OCI-LY1 (cell line): ENCODE data around the gene ACCS.

Experiments used
- H2AFZ ChIP-seq: fragments of 200-600 bp; sonication (generic), shearing (Covaris generic); 2 replicates; pipeline ENCODE4 v1.6.0; 2014; ENCODE audit warnings: antibody characterized with exemption, mild to moderate bottlenecking, low read length
- H3F3A ChIP-seq: fragments of 200-600 bp; sonication (generic), shearing (Covaris generic); 2 replicates; pipeline ENCODE4 v1.6.0; 2014; ENCODE audit warnings: mild to moderate bottlenecking, antibody characterized with exemption, low read length, moderate library complexity; ENCODE audit not compliant: insufficient read depth
- H3K27ac ChIP-seq: fragments of 200-600 bp; sonication (generic); 2 replicates; pipeline ENCODE4 v1.5.1; 2014; ENCODE audit warnings: low read length, mixed run types, mild to moderate bottlenecking, low read depth; ENCODE audit not compliant: poor library complexity, severe bottlenecking
- H3K27me3 ChIP-seq: fragments of 200-600 bp; sonication (generic); 2 replicates; pipeline ENCODE4 v1.6.0; 2014; ENCODE audit warnings: antibody characterized with exemption, mild to moderate bottlenecking, low read length, moderate library complexity; ENCODE audit not compliant: insufficient read depth
- H3K36me3 ChIP-seq: fragments of 200-600 bp; sonication (generic); 2 replicates; pipeline ENCODE4 v1.6.1; 2014; ENCODE audit warnings: mild to moderate bottlenecking, antibody characterized with exemption, low read length, moderate library complexity, mixed read lengths; ENCODE audit not compliant: insufficient read depth
- H3K4me1 ChIP-seq: fragments of 200-600 bp; sonication (generic); 2 replicates; pipeline ENCODE4 v1.5.1; 2014; ENCODE audit warnings: mild to moderate bottlenecking, low read length, moderate library complexity; ENCODE audit not compliant: insufficient read depth, severe bottlenecking
- H3K4me2 ChIP-seq: fragments of 200-600 bp; sonication (generic), shearing (Covaris generic); 2 replicates; pipeline ENCODE4 v1.6.1; 2014; ENCODE audit warnings: low read length
- H3K4me3 ChIP-seq: fragments of 200-600 bp; sonication (generic); 2 replicates; pipeline ENCODE4 v1.5.1; 2014; ENCODE audit warnings: low read length, low read depth, mild to moderate bottlenecking, mixed read lengths; ENCODE audit not compliant: poor library complexity, severe bottlenecking
- H3K79me2 ChIP-seq: fragments of 200-600 bp; shearing (Covaris generic); 2 replicates; pipeline ENCODE4 v1.6.1; 2016; ENCODE audit warnings: mixed run types, low read length, mixed read lengths; ENCODE audit not compliant: insufficient read depth
- H3K9ac ChIP-seq: fragments of 200-600 bp; sonication (generic), shearing (Covaris generic); 2 replicates; pipeline ENCODE4 v1.6.1; 2014; ENCODE audit warnings: mild to moderate bottlenecking, low read length, mixed read lengths
- H3K9me2 ChIP-seq: fragments of 200-600 bp; sonication (generic), shearing (Covaris generic); 2 replicates; pipeline ENCODE4 v1.6.1; 2014; ENCODE audit warnings: low read depth, mild to moderate bottlenecking, low read length, mixed read lengths
- H3K9me3 ChIP-seq: fragments of 200-600 bp; shearing (Covaris generic); 2 replicates; pipeline ENCODE4 v1.6.1; 2014; ENCODE audit warnings: low read length, mixed read lengths
- H4K20me1 ChIP-seq: fragments of 200-600 bp; sonication (generic), shearing (Covaris generic); 2 replicates; pipeline ENCODE4 v1.6.0; 2016; ENCODE audit warnings: mild to moderate bottlenecking, low read length; ENCODE audit not compliant: insufficient read depth
- CTCF ChIP-seq: fragments of 200-600 bp; sonication (generic), shearing (Covaris generic); IDR thresholded peaks from 2 replicates; pipeline ENCODE4 v1.5.1; 2017; ENCODE audit warnings: mild to moderate bottlenecking, antibody characterized with exemption, low read length, moderate library complexity, mixed read lengths
- EZH2 ChIP-seq: fragments of 200-600 bp; sonication (generic), shearing (Covaris generic); IDR thresholded peaks from 2 replicates; pipeline ENCODE4 v1.8.0; 2017; ENCODE audit warnings: borderline replicate concordance, mixed run types, mild to moderate bottlenecking, antibody characterized with exemption, low read length, moderate library complexity, mixed read lengths

The ACCS gene

DNA sequence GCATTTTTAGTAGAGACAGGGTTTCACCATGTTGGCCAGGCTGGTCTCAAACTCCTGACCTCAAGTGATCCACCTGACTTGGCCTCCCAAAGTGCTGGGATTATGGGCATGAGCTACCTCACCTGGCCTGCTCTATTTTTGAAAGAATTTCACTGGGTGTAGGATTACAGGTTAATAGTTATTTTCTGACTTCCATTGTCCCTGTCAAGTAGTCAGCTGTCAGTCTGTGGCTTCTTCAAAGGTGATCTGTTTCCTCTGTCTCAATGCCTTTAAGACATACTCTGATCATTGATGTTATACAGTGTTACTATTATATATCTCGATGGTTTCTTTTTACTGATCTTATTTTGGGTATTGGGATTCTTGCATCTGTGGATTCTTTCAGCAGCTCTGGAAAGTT is 19.3 kb downstream of the ACCS start:
- no peaks in the 10 kb centered on the region for H3K79me2 ChIP-seq
- no peak overlapping the region for H2AFZ ChIP-seq
- H3K36me3 ChIP-seq = no peaks in the 10 kb centered on the region
- H3K9ac ChIP-seq = no peak overlapping the region
- H3F3A ChIP-seq = no peaks in the 10 kb centered on the region
- no peak overlapping the region for H3K4me3 ChIP-seq
- H3K27ac ChIP-seq = no peak overlapping the region
- H3K9me3 ChIP-seq = no peaks in the 10 kb centered on the region
- no peak overlapping the region for H3K4me2 ChIP-seq
- H3K4me1 ChIP-seq = no peaks in the 10 kb centered on the region
- TF ChIP-seq EZH2 = no peak
- no peak for TF ChIP-seq CTCF
- H3K9me2 ChIP-seq = no peaks in the 10 kb centered on the region
- no peaks in the 10 kb centered on the region for H3K27me3 ChIP-seq
- H4K20me1 ChIP-seq = no peaks in the 10 kb centered on the region

GRCh38 chr11:44088377-44088776 is 22.3 kb downstream of the ACCS start:
- Histone ChIP-seq H3K9me3 (no peaks in the 10 kb centered on the region), H3K4me1 (no peaks in the 10 kb centered on the region), H3K79me2 (no peaks in the 10 kb centered on the region), H3K27ac (no peak overlapping the region), H3K4me2 (no peak overlapping the region), H3K4me3 (no peak overlapping the region), H3K9me2 (no peaks in the 10 kb centered on the region), H3K36me3 (no peaks in the 10 kb centered on the region), H3F3A (no peaks in the 10 kb centered on the region), H4K20me1 (no peaks in the 10 kb centered on the region), H3K27me3 (no peaks in the 10 kb centered on the region), H3K9ac (no peak overlapping the region), H2AFZ (no peak overlapping the region)
- TF ChIP-seq EZH2 = no peak

DNA sequence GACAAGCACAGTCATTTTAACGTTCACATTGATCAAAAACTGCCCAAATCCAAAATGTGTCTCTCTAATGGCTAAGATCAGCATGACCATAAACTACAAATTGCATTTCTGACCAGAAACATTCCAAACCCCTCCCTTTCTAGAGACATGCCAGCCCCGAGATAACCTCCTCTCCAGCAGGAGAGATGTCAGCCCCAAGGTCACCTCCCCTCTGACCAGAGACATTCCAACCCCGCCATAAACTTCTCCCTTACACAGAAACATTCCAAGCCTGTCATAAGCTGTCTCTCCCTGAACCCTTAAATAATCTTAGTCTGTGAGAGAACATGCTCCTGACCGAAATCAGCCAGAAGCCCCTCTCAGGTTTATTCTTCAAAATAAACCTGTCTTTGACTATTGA is 22.8 kb downstream of the ACCS start:
- no peaks in the 10 kb centered on the region for H3K27me3 ChIP-seq
- no peak overlapping the region for H3K4me2 ChIP-seq
- H2AFZ ChIP-seq = no peak overlapping the region
- H3K36me3 ChIP-seq = no peaks in the 10 kb centered on the region
- no peak overlapping the region for H3K27ac ChIP-seq
- no peak overlapping the region for H3K4me3 ChIP-seq
- no peaks in the 10 kb centered on the region for H3K9me2 ChIP-seq
- H3K9me3 ChIP-seq = no peaks in the 10 kb centered on the region
- TF ChIP-seq EZH2 (no peak), CTCF (no peak)
- no peak overlapping the region for H3K9ac ChIP-seq
- H3K4me1 ChIP-seq = no peaks in the 10 kb centered on the region
- H3F3A ChIP-seq = no peaks in the 10 kb centered on the region
- H4K20me1 ChIP-seq = no peaks in the 10 kb centered on the region
- H3K79me2 ChIP-seq = no peaks in the 10 kb centered on the region

GRCh38 chr11:44090539-44090938 is 24.5 kb downstream of the ACCS start:
- no peak overlapping the region for H3K27ac ChIP-seq
- H3K4me1 ChIP-seq = peaks cover 4% of the 10 kb centered on the region
- H3K79me2 ChIP-seq = no peaks in the 10 kb centered on the region
- H3K9me2 ChIP-seq = no peaks in the 10 kb centered on the region
- no peak overlapping the region for H3K4me2 ChIP-seq
- H3F3A ChIP-seq = no peaks in the 10 kb centered on the region
- no peak overlapping the region for H2AFZ ChIP-seq
- H4K20me1 ChIP-seq = no peaks in the 10 kb centered on the region
- H3K4me3 ChIP-seq = no peak overlapping the region
- no peaks in the 10 kb centered on the region for H3K27me3 ChIP-seq
- H3K36me3 ChIP-seq = no peaks in the 10 kb centered on the region
- no peak for TF ChIP-seq CTCF
- TF ChIP-seq EZH2 = no peak
- no peak overlapping the region for H3K9ac ChIP-seq
- no peaks in the 10 kb centered on the region for H3K9me3 ChIP-seq
